GM11168 (cell line): ENCODE data around the gene C9orf50.

Source experiments
- in situ Hi-C: fragments of 300-500 bp; cut with MboI; formaldehyde crosslinking; loops from one replicate; pipeline ENCODE4 v1.12.0; 2022; ENCODE audit warnings: low sequenced_read_pairs; ENCODE audit not compliant: unreplicated experiment

The C9orf50 gene

DNA sequence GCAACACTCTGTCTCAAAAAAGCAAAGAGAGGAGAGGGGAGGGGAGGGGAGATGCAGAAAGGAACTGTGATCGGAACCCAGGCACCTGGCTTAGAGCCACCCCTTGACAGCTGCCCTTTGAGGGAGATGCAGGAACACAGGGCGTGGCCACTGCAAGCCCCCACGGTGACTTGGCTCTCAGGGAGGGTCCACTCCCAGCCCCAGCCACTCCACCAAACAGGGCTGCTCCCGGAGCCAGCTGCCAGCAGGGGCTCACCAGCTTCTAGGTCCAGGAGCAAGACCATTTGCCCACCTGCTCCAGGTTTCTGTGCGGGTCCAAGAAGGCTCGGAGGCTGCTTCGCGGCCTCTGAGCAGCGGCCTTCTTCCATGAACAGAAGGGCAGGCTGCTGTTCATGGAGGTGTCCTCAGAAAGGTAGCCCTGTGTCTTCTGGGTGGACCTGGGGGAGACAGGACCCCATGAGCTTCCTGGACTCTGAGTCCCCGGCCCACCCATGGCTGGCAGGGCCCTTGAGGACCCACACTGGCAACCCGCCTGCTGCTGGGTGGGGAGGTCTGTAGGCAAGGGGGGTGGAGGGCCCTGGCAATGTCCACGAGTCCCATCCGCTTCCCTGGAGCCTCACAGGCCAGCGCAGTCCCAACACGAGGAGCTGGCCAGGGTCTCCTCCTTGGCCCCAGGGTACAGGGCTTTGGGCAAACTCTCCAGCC is 7.9 kb downstream of the C9orf50 start:
- in situ Hi-C loops: loop anchor here (5.0 to 10.0 kb wide), 2 partner anchors 448 to 491 kb away; no protein-coding TSS in a partner anchor

DNA sequence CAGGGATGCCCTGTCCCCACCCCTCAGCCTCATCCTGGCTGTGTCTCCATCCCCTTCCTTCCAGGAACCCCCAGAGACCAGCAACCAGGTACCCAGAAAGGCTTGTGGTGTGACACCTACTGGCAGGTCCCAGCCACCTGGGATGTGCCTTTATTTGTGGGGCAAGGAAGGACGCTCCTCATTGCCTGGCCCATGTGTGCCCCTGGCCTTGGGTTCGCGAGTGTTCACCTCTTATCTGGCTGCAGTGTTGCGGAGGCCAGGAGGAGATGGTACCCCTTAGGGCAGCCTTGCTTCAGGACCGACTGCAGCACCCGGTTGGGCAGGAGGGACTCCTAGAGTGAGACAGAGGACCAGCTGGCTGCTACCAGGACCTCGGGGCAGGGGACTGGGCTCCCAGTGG is 8.8 kb downstream of the C9orf50 start:
- in situ Hi-C loops: loop anchor here (5.0 to 10.0 kb wide), 2 partner anchors 447 to 490 kb away; no protein-coding TSS in a partner anchor

DNA sequence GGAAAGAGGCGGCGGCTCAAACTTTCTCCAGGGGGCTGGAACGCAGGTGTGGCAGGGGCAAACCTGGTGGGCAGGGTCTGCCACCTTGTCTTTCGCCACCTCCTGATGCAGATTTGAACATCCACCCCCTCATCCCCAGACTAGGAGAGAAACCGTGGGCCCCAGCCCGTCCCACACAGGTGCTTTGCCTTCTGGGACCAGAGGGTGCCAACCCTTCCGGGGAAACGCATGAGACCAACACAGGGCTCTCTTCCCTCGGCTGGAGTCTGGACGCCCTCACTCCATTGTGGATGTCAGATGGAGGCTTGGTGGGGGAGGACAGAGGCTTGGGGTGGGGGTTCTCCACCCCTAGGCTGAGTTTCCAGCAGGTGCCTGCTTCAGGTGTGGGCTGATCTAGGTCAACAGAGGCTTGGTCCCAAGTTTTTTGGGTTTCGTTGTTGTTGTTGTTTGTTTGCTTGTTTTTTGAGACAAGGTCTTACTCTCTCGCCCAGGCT is 9.5 kb downstream of the C9orf50 start:
- in situ Hi-C loops: loop anchor here (5.0 to 10.0 kb wide), 2 partner anchors 447 to 489 kb away; no protein-coding TSS in a partner anchor

DNA sequence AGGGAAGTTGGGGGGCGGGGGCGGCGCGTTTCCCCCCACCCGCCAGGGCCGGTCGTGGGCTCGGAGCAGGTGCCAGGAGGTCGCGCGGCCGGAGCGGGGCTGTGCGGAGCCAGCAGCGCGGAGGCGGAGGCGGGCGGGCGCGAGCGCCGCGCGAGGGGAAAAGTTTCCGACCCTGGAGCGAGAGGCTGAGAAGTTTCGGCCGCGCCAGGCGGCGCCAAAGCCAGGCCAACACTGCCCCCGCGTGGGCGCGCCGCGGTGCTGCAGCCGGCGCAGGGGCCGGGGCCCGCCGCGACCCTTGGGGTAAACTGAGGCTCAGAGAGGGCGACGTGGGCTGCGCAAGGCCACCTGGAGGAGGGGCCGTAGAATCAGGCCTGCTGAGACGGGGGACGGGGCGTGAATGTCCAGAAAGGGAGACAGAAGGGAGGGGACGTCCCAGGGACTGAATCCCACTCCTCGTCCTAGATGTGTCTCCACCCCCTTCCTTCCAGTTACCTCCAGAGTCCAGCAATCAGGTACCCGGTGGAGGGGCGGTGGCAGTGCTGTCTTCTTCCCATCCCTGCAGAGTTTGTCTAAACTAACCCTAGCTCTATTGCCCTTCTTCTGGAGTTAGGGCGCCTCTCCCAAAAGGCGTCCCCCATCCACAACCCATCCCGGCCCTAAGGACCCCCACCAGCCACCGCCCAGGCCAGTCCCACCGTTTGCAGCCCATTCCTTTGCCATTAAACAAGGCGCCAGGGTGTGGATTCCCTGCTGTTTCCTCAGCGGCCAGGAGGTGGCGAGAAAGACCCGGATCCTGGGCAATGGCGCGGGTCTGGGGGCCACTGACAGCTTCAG is 10.2 kb downstream of the C9orf50 start:
- in situ Hi-C loops: loop anchor here (5.0 to 10.0 kb wide), 2 partner anchors 446 to 488 kb away; no protein-coding TSS in a partner anchor

DNA sequence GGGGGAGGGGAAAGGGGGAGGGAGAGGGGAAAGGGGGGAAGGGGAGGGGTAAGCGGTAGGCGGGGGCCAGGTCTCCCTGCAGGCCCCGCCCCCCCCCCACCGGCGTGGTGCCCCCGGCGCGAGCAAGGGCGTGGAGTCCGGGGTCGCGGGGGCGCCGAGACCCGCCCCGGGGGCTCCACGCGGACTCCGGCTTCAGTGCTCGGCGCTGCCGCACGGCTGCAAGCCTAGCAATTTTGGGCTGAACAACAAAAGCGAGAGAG is 10.8 kb downstream of the C9orf50 start:
- in situ Hi-C loops: loop anchor here (5.0 to 10.0 kb wide), 2 partner anchors 445 to 488 kb away; no protein-coding TSS in a partner anchor

DNA sequence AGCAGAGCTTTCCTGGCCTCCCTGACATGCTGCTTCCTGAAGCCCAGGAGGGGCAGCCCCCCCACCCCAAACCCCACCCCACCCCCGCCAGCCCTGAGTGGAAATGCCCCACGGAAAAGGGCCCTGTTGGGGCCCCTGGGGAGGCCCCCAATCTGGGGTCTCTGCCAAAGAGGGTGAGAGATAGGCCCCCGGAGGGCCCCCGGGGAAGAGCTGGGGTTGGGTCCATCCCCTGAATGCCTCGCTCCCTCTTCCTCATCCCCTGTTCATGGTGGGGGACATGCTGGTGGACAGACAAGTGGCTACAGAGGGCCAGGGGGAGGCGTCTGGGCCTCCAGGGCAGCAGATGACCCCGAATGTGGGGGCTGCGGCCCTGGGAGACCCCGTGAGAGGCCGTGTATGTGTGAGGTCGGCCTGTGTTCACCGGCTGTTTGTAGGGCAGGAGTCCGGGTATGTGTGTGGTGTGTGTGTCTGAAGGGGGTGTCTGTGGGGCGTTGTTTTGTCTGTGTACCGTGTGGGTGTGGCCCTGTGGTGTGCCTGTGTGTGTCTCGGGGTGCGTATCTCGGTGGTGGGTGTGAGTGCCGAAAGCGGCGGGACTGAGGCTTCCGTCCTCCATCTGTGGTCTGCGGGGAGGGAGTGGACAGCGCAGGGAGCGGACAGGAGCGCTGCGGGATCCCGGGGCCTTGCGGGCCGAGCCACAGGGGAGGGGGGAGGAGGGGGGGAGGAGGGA is 11.3 kb downstream of the C9orf50 start:
- in situ Hi-C loops: loop anchor here (5.0 to 10.0 kb wide), 2 partner anchors 445 to 487 kb away; no protein-coding TSS in a partner anchor

DNA sequence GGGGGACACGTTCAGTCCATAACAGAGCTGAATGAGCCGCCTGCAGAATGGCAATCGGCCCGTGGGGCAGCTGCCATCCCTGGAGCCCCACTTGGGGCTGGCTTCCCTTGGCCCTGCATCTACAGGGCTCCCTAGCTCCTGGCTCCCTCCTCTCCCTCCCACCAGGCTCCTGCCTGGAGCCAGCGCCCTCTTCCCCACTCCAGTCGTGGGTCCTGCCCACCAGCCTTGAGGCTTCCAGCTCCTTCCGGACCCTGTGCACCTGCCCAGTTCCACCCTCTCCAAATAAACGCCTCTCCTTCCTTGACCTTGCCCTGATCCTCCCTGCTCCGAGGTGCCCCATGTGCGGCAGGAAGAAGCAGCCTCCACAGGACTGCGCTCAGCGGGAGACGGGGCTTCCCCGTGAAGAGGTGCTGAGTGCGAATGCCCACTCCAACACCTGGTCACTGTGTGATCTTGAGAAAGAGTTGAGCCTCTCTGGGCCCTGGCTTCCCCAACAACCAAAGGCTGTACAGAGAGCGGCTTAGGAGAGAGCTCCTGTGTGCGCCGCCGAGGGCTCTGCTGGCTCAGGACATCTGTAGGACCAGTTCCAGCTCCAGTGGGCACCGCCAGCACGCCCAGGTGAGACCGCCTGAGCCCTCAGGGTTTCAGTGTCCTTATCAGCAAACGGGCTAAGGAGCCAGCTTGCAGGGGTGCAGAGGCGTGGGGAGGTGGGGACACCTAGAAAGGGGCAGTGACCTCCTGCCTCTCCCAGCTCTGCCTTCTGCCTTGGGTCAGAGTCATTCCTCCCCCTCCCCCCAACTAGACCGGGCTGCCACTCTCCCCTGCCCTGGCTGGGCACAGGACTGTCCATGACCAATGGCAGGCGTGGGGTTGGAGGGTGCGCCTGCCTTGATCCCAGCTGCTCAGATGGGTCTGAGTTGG is 12.1 kb downstream of the C9orf50 start:
- in situ Hi-C loops: no loop called here

DNA sequence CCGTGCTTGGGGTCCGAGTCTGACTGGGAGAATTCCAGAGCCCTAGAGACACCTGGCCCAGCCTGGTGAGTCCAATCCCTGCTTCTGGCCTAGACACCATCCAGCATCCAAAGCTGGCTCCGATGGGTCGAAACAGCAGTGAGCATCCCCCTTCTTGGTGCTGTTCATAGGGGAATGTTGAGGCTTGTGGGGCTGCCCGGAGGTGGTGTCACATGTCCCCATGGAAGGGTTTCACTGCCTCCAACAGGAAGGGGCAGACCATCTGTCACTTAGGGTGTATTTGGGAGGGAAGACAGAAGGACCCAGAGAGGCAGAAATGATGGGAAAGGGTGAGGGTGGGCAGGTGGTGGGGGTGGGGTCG is 13.9 kb downstream of the C9orf50 start:
- in situ Hi-C loops: no loop called here

DNA sequence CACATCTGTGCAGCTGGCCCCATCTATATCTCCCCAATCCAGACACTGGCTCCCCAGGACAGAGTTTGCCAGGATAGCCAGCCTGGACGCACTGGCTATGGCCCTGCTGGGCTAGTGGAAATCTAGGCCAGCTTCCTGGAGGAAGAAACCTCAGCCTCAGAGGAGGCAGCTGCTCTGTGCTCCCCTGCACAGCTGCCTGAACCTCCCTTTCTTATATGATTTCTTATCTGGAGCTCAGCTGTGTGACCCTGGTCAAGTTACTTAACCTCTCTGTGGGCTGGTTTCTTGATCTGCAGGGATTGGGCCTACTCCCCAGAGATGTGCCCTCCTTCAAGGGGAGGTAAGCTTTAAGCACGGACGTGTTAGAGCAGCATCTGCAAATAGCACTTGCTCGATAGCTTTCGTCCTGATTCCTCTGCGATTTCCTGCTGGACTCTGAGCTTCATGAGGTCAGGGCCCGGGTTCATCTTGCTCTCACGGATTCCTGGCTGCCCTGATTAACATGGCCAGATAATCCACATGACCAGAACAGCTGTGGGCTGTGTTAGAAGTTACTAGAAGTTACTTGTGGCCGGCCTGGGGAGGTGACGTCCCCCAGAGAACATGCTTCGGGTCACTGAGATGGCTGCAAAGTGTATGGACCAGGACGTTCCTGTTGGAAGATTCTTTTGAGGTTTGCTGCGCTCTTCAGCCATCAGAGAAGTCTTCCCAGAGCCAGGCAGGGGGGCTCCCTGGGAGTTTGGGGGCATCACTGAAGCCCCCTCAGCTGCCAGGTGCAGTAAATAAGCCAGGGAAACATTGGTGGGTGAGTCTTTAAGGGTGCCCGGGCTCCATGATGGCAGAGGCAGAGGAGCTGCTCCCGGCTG is 14.5 kb downstream of the C9orf50 start:
- in situ Hi-C loops: no loop called here

DNA sequence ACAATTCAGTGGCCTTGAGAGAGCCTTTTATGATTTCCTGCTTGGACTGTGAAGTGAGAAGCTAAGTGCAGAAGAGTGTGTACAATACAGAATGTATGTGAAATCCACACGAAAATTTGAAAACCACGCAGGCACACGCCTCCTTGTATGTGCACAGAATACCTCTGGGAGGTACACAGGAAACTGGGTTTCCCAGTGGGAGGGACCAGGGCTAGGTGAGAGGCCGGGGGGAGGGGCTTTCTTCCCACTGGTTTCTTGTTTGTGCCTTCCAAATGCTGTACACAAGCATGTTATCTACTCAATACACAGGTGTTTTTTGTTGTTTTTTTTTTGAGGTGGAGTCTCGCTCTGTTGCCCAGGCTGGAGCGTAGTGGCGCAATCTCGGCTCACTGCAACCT is 16.1 kb downstream of the C9orf50 start:
- in situ Hi-C loops: no loop called here

DNA sequence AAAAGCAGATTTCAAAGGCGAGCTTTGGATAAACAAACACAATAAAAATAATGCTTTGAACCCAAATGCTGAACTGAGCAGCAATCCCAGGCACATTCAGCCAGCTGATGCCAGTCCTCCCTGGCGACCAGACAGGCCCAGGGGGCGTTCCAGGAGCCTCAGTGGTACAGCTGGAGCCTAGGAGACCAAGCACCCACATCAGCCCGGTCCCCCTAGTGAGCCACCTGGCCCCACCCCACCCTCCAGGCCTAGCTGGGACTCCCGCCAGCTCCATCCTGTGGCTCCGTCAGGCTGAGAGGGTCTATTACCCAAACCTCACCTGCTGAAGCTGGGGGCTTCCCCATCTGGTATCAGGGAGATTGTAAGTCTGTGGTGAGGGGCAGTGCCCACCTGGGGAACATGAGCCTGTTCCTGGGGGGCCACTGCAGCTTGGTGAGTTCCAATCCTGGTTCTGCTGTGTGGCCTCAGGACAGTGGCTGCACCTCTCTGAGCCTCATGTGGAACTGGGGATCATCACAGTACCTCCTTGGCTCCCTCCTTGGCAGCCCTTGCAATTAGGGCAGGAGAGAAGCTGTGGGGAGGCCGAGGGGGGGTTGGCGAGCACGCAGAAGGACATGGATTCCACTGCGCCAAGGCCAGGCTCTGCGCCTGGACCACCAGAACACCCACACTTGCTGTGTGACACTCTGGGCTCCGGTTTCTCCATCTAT is 16.7 kb downstream of the C9orf50 start:
- in situ Hi-C loops: no loop called here

DNA sequence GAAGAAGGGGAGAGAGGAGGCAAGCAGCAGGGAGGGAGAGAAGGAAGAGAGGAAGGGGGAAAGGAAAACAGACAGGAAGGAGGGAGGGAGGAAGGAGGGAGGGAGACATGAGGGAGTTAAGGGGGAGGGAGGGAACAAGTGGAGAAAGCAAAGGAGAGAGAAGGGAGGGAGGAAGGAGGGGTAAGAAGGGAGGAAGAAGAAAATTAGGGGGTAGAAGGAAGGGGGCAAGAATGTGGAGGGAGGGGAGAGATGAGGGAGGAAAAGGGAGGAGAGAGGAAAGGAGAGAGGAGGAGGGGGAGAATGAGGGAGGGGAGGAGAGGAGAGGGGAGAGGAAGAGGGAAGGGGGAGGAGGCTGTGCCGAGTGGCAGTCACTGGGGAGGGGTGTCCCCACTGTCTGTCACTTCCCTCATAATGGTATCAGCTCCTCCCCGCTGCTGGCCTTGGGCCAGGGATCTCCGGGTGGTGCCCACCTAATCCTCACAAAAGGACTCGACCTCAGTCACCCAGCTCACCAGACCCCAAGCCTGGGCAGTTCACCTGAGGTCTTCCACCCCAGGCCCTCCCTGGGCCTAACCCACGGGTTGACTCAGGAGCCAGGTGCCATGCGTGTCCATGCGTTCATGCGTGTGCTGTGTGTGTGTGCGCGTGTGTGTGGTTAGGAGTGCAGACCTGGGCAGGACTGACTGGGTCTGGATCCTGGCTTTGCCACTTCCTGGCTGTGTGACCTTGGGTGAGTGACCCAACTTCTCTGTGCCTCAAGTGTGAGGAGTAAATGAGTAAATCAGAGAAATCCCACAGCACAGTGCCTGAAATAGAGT is 18.1 kb downstream of the C9orf50 start:
- in situ Hi-C loops: no loop called here

DNA sequence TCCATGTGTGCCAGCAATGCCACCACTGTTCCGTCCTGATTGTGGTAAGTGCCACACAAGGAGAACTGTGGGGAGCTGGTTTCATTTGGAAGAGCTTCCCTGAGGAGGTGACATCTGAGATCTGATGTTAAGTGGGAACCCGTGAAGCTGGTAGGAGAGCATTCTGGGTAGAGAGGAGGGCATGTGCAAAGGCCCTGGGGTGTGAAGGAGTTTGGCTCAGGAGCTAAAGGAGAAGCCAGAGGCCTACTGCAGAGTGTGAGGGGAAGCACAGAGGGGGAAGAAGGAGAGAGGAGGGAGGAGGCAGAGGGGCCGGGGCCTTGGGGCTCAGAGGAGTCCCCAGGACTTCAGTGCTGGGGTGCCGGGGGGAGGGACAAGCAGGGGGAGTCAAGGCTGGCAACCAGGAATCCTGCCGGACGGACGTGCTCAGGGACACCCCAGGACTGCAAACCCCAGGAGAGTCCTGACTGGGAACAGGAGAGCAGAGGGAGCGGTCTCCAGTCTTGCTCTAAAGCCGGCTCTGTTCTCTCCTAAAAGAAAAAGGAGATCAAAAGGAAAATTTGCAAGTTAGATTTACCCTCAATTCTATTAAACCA is 19.7 kb downstream of the C9orf50 start:
- in situ Hi-C loops: no loop called here

DNA sequence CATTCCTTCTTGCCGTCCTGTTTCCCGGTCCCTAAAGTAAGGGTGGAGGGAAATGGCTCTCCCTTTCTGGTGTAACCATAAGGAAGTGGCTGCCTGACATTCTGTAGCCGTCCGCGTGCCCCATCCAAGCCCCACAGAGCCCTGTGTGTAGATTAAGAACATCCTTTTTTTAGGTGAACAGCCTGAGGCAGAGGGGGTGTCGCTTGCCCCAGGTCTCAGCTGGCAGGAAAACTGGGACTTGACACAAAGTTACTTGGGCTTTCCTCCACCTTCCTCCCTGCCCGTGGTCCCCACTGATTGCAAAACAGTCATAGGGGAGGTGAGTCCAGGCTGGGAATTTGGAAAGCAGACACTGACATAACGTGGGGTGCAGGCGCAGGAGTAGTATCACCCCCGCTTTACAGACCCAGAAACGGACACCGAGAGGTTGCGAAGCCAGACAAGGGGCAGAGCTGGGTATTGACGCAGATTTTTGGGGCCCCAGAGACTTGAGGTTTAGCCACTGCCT is 22.8 kb downstream of the C9orf50 start:
- in situ Hi-C loops: loop anchor here (10.0 kb wide), 1 partner anchor 423 kb away; the partner anchor contains the start of gene IER5L

DNA sequence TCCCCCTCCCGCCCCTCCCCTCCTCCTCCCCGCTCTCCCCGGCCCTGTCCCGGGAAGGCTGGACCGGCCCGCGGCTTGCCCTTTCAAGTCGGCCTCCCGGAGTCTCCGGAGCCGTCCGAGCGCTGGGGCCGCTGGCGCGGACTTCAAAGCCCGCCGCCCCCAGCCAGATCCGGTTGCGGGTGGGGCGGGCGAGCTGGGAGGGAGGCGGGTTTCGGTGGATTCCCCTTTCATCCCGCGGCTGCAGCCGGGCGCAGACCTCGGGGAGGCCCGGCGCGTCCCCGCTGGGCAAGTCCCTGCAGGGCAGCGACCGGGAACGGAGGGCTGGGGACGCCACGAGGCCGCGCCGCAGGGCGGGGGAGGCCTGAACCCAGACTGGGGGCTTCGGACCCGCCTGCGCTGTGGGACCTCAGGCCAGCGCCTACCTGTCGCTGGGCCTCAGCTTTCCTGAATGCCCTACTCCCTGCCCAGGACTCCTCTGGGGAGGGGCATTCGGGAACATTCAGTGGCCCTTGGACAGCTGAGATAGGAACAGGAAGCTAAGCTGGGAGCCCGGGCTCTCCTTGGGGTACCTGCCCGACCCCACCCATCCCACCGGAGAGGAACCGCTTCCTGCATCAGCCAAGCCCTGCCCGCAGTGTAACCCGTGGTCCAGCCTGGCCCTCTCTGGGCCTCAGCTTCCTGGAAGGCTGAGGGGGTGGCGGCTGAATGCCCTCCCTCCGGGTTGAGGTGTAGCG is 23.4 kb downstream of the C9orf50 start:
- in situ Hi-C loops: loop anchor here (10.0 kb wide), 1 partner anchor 423 kb away; the partner anchor contains the start of gene IER5L
